Lower leg skin (tissue), 4 donors: ENCODE data around the gene DTD1. TPM values are rescaled to one million over a fixed set of nuclear protein-coding genes. Genes with fewer than 3 reads are reported as not detected.

Experiments
- DNase-seq, 2 donors: peaks; one replicate each; pipeline ENCODE4 v3.0.0-alpha.2; 2019; ENCODE audit warnings: low spot score in 2 of 2
- H3K4me3 ChIP-seq: fragments of 200-600 bp; sonication (generic); 2 replicates; pipeline ENCODE4 v1.5.1; 2017; ENCODE audit warnings: mild to moderate bottlenecking, low read depth; ENCODE audit not compliant: poor library complexity, severe bottlenecking
- POLR2A ChIP-seq, 2 donors: fragments of 450-650 bp; IDR thresholded peaks; one replicate each; pipeline ENCODE4 v1.6.1; 2016 to 2017; ENCODE audit warnings: antibody characterized with exemption in 2 of 2, mild to moderate bottlenecking in 1 of 2, moderate library complexity in 1 of 2
- WGBS, 2 donors: methylation state at CpG; one replicate each; pipeline ENCODE4 v1.1.5; 2018; 5-methylcytosine and 5-hydroxymethylcytosine counted together
- intact Hi-C: fragments of 100-400 bp; cut with DNase I; formaldehyde crosslinking; loops from one replicate; pipeline ENCODE4 v1.15.0; 2023; ENCODE audit warnings: low total_unique reads
- total RNA-seq, 4 donors: library from RNA; depleted of rRNA; stranded (reverse); fragments of >200 nt; gene quantifications; one replicate each; pipeline ENCODE4 v1.1.0, GENCODE V29; 2016
- TF ChIP-seq, protein P1 (sequence below), 3 donors: fragments of 450-650 bp; IDR thresholded peaks; one replicate each; pipeline ENCODE4 v1.5.1; 2016; ENCODE audit warnings: antibody characterized with exemption in 3 of 3, mild to moderate bottlenecking in 3 of 3, moderate library complexity in 2 of 3

DTD1 gene
- total RNA-seq, 4 donors from 2014 or later: 21.7 to 41.8 (median 39.8) TPM

DNA sequence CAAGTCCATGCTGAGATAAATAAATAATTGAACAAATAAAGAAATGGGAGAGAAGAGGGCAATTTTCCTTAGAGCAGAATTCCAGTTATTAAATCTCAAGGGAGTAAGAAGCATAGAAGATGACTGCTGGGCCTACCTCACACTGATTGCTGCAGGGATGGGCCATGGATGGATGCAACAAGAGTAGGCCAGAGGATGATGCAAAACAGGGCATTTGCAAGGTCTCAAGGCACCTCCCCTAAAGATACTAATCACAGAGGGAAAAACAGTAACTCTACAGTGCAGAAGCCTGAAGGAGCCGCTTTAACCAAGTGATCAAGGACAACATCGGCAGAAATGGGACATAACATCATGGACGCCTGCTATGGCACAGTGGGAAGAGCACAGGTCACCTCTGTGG lies 224.1 kb downstream of the DTD1 start:
- TF ChIP-seq, protein P1, sequence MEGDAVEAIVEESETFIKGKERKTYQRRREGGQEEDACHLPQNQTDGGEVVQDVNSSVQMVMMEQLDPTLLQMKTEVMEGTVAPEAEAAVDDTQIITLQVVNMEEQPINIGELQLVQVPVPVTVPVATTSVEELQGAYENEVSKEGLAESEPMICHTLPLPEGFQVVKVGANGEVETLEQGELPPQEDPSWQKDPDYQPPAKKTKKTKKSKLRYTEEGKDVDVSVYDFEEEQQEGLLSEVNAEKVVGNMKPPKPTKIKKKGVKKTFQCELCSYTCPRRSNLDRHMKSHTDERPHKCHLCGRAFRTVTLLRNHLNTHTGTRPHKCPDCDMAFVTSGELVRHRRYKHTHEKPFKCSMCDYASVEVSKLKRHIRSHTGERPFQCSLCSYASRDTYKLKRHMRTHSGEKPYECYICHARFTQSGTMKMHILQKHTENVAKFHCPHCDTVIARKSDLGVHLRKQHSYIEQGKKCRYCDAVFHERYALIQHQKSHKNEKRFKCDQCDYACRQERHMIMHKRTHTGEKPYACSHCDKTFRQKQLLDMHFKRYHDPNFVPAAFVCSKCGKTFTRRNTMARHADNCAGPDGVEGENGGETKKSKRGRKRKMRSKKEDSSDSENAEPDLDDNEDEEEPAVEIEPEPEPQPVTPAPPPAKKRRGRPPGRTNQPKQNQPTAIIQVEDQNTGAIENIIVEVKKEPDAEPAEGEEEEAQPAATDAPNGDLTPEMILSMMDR (IDR thresholded peaks at IDR 0.05): no peak
- TF ChIP-seq POLR2A (IDR thresholded peaks at IDR 0.05): no peak
- intact Hi-C loops: no loop called here
- no peak for DNase-seq
- WGBS, 2 donors: 84 to 95% methylated on average over 3 of the region's 3 CpGs
- H3K4me3 ChIP-seq: no peak overlapping the region

DNA sequence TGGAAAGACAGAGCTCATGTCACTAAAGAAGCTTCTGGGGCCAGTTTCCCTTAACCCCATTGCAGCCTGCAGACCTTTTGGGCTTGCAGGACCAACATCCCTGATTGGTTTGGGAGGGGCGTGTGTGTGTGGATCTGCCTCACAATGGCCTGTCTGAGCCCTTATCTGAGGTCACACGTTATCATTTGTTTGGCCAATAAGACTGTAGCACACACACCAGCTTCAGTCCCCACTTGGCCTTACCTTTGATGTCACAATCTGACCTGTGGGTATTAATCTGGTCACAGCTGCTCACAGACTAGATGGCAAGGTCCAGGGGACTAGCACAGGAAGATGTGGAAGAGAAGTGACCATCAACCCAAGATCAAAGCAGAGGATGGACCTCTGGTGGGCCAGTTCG lies 225.6 kb downstream of the DTD1 start, which contains the start of gene SCP2D1:
Gene SCP2D1, plus strand, starts transcription at position 301 of the 400 bp plus-strand sequence. Its CDS starts 33 bp downstream, at position 334.
- no peak within 1 kb of the TSS for H3K4me3 ChIP-seq
- intact Hi-C loops: no loop called here
- TF ChIP-seq POLR2A (IDR thresholded peaks at IDR 0.05): no peak
- TF ChIP-seq, protein P1 (IDR thresholded peaks at IDR 0.05): no peak
- DNase-seq: no peak
- WGBS, 2 donors: 80 to 81% methylated on average over 3 of the region's 3 CpGs

DNA sequence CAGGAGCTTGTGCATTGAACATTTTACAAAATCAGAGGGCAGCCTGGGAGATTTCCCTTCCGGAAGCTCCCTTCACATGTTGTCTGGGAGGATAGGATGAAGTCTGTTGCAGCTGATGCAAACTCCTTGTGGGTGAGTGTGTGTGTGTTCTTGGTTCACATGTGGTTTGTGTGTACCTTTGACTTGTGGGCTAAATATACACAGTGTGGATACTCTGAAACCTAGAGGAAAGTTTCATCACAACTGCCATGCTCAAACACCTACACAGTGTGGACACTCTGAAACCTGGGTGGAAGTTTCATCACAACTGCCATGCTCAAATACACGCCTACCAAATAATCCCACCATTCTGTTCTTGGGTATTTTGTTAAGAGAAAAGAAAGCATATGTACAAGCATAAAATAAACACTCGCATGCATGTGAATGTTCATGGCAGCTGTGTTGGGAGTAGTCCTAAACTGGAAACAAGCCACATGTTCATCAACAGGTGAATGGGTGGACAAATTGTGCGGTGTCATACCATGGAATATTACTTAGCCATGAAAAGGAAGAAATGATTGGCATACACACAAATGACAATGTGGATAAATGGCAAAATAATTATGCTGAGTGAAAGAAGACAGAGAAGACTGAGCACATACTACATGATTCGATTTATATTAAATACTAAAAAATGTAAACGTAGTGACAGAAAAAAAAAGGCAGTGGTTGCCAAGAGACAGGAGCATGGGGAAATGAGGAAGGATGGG lies 227.5 kb downstream of the DTD1 start:
- WGBS, 2 donors: 90 to 95% methylated on average over 6 of the region's 6 CpGs
- TF ChIP-seq, protein P1 (IDR thresholded peaks at IDR 0.05): no peak
- TF ChIP-seq POLR2A (IDR thresholded peaks at IDR 0.05): no peak
- intact Hi-C loops: no loop called here
- H3K4me3 ChIP-seq: no peak overlapping the region
- no peak for DNase-seq

Other genes with a start within 250 kb of the DTD1 start
- 1 to 10 TPM in 3 of 4 donors, under 1 TPM in 1; 0.53 to 6.1 (median 4.3) TPM for gene DZANK1, start 121.0 kb upstream of the DTD1 start, total RNA-seq
- 10 to 100 TPM in 2 of 4 donors, 1 to 10 TPM in 2; 5.3 to 10.6 (median 8.7) TPM for gene POLR3F, start 120.7 kb upstream of the DTD1 start, total RNA-seq
- 10 to 100 TPM; 14.2 to 26.1 (median 19.4) TPM for gene RBBP9, start 90.8 kb upstream of the DTD1 start, total RNA-seq
- gene SEC23B, start 80.1 kb upstream of the DTD1 start, total RNA-seq: 10 to 100 TPM; 32.5 to 43.9 (median 41.3) TPM
- gene SMIM26, start 20.6 kb upstream of the DTD1 start, total RNA-seq: 100 to 1,000 TPM in 2 of 4 donors, 10 to 100 TPM in 2; 83.1 to 164 (median 112) TPM
- gene SCP2D1, start 225.7 kb downstream of the DTD1 start, total RNA-seq: not detected